ENCODE results near the gene THSD7A.

The THSD7A gene

DNA sequence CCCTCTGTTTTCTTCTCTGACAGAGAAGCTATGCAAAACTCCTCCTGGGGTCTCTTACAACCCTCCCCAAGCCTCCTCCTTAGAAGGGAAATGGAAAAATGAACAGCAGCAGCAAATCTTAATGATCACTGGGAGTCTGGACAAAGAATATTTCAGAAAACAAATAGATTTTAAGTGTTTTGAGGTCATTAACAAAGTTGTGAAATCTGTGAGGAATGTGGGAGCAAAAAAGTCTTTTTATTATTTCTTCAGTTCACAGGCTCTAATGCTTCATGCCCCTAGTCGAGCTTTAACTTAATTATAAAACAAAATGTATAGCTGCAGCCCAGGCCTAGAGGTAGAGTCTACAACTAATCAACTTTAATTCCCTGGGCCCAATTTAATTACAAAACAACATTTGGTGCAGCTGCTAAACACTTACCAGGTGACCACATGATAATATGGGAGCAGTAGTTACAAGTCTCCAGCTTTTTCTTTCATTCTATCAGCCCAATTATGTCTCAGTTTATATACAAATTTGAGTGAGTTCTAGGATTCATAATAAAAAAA, 293.2 kb downstream of the THSD7A start:
- Histone ChIP-seq H2AFZ (no peak overlapping the region), H3K4me3 (ENCODE audit: low read depth, low read length) (no peak overlapping the region), H3K9me3 (ENCODE audit: control insufficient read depth, low read length) (peaks cover 3% of the 10 kb centered on the region), H3K9ac (no peak overlapping the region), H3K27ac (no peak overlapping the region), H3K4me2 (ENCODE audit: low read length) (no peak overlapping the region), H3K27me3 (ENCODE audit: control insufficient read depth, insufficient read depth, low read length) (no peaks in the 10 kb centered on the region), H3K4me1 (no peaks in the 10 kb centered on the region), H3K36me3 (ENCODE audit: control insufficient read depth, insufficient read depth, low read length) (no peaks in the 10 kb centered on the region), H3K79me2 (no peaks in the 10 kb centered on the region)
- TF ChIP-seq, protein P1, sequence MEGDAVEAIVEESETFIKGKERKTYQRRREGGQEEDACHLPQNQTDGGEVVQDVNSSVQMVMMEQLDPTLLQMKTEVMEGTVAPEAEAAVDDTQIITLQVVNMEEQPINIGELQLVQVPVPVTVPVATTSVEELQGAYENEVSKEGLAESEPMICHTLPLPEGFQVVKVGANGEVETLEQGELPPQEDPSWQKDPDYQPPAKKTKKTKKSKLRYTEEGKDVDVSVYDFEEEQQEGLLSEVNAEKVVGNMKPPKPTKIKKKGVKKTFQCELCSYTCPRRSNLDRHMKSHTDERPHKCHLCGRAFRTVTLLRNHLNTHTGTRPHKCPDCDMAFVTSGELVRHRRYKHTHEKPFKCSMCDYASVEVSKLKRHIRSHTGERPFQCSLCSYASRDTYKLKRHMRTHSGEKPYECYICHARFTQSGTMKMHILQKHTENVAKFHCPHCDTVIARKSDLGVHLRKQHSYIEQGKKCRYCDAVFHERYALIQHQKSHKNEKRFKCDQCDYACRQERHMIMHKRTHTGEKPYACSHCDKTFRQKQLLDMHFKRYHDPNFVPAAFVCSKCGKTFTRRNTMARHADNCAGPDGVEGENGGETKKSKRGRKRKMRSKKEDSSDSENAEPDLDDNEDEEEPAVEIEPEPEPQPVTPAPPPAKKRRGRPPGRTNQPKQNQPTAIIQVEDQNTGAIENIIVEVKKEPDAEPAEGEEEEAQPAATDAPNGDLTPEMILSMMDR (IDR thresholded peaks at IDR 0.05): no peak

DNA sequence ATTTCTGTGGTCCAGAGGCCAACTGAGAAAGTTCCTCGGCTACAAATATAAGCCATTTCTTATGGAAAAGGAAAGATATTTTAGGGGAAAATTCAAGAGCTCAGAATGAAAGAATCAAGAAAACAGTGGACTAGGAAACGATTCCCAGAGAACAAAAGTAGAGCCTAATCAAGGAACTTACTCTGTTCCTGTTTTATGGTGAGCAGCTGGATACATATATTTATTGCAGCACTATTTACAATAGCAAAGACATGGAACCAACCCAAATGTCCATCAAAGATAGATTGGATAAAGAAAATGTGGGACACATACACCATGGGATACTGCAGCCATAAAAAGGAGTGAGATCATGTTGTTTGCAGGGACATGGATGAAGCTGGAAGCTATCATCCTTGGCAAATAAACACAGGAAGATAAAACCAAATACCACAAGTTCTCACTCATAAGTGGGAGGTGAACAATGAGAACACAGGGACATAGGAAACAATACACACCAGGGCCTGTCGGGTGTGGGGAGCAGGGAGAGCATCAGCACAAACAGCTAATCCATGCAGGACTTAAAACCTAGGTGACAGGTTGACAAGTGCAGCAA, 298.7 kb downstream of the THSD7A start:
- H3K4me1 ChIP-seq: no peaks in the 10 kb centered on the region
- H3K4me2 ChIP-seq (ENCODE audit: low read length): no peak overlapping the region
- H3K79me2 ChIP-seq: no peaks in the 10 kb centered on the region
- no peaks in the 10 kb centered on the region for H3K9me3 ChIP-seq (ENCODE audit: control insufficient read depth, low read length)
- no peaks in the 10 kb centered on the region for H3K27me3 ChIP-seq (ENCODE audit: control insufficient read depth, insufficient read depth, low read length)
- TF ChIP-seq, protein P1 (IDR thresholded peaks at IDR 0.05): no peak
- H3K9ac ChIP-seq: no peak overlapping the region
- no peaks in the 10 kb centered on the region for H3K36me3 ChIP-seq (ENCODE audit: control insufficient read depth, insufficient read depth, low read length)
- no peak overlapping the region for H3K27ac ChIP-seq
- H2AFZ ChIP-seq: no peak overlapping the region
- H3K4me3 ChIP-seq (ENCODE audit: low read depth, low read length): no peak overlapping the region

DNA sequence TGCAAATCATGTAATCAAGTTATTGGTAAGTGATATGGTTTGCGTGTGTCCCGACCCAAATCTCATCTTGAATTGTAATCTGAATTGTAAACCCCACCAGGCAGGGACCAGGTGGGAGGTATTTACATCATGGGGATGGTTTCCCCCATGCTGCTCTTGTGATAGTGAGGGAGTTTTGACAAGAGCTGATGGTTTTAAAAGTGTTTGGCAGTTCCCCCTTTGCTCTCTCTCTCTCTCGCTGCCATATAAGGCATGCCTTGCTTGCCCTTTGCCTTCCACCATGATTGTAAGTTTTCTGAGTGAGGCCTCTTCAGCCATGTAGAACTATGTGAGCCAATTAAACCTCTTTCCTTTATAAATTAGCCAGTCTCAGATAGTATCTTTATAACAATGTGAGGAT, 302.6 kb downstream of the THSD7A start:
- no peaks in the 10 kb centered on the region for H3K27me3 ChIP-seq (ENCODE audit: control insufficient read depth, insufficient read depth, low read length)
- no peak overlapping the region for H3K9ac ChIP-seq
- no peak overlapping the region for H3K4me2 ChIP-seq (ENCODE audit: low read length)
- H3K36me3 ChIP-seq (ENCODE audit: control insufficient read depth, insufficient read depth, low read length): no peaks in the 10 kb centered on the region
- H2AFZ ChIP-seq: no peak overlapping the region
- H3K27ac ChIP-seq: no peak overlapping the region
- no peak overlapping the region for H3K4me3 ChIP-seq (ENCODE audit: low read depth, low read length)
- H3K79me2 ChIP-seq: no peaks in the 10 kb centered on the region
- H3K9me3 ChIP-seq (ENCODE audit: control insufficient read depth, low read length): no peaks in the 10 kb centered on the region
- TF ChIP-seq, protein P1 (IDR thresholded peaks at IDR 0.05): no peak
- no peaks in the 10 kb centered on the region for H3K4me1 ChIP-seq

DNA sequence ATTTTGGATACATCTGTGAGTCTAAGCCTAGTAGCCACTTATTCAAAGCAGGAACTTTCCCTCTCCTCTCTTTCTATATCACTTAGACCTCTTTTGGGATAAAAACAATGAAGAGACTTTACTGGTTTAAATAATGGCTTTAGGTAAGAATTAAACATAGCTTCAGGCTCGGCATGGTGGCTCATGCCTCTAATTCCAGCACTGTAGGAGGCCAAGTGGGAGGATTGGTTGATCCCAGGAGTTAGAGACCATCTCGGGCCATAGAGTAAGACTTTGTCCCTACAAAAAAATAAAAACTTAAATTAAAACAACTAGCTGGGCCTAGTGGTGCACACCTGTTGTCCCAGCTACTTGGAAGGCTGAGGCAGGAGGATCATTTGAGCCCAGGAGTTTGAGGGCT, 304.3 kb downstream of the THSD7A start:
- TF ChIP-seq, protein P1 (IDR thresholded peaks at IDR 0.05): no peak

More for the DNA sequence above, 304.3 kb downstream of the THSD7A start:
- no peaks in the 10 kb centered on the region for H3K9me3 ChIP-seq (ENCODE audit: control insufficient read depth, low read length)
- H3K9ac ChIP-seq: no peak overlapping the region
- no peaks in the 10 kb centered on the region for H3K4me1 ChIP-seq
- H3K4me2 ChIP-seq (ENCODE audit: low read length): no peak overlapping the region
- H3K4me3 ChIP-seq (ENCODE audit: low read depth, low read length): no peak overlapping the region
- no peaks in the 10 kb centered on the region for H3K79me2 ChIP-seq
- no peak overlapping the region for H3K27ac ChIP-seq
- no peak overlapping the region for H2AFZ ChIP-seq
- no peaks in the 10 kb centered on the region for H3K36me3 ChIP-seq (ENCODE audit: control insufficient read depth, insufficient read depth, low read length)
- no peaks in the 10 kb centered on the region for H3K27me3 ChIP-seq (ENCODE audit: control insufficient read depth, insufficient read depth, low read length)

All from parathyroid adenoma (tissue), 2 donors.